ENCODE results near the gene NIN.

- TF ChIP-seq CTCF (IDR thresholded peaks at IDR 0.05; ENCODE audit: borderline replicate concordance, extremely low read depth, low read length, poor library complexity, severe bottlenecking) (no peak), EZH2 (IDR thresholded peaks at IDR 0.05; ENCODE audit: borderline replicate concordance, low read depth, low read length, severe bottlenecking) (no peak)
Observed at GRCh38 chr14:50770586-50770985, 60.4 kb downstream of the NIN start.

Measured in DND-41 (cell line).